Daoy (cell line): ENCODE data around the gene SYT7. TPM values are rescaled to one million over a fixed set of nuclear protein-coding genes. Genes with fewer than 3 reads are reported as not detected.

Source experiments
- DNase-seq: peaks from one replicate; pipeline ENCODE4 v3.0.0-alpha.2; 2015; ENCODE audit warnings: low read depth
- total RNA-seq: library from RNA; depleted of rRNA; stranded (reverse); fragments of >200 nt; shearing (Covaris generic); gene quantifications from 2 replicates; pipeline ENCODE4 v1.2.3, GENCODE V29; 2014

The SYT7 gene
- total RNA-seq, 1 experiment from 2014 or later = 0.34 TPM

- peak; percentile 29 for DNase-seq
These were observed 27.3 kb downstream of the SYT7 start for GRCh38 chr11:61553373-61554171.

- DNase-seq = no peak
These were observed 28.7 kb downstream of the SYT7 start for GRCh38 chr11:61552108-61552635.

- peak; percentile 81 for DNase-seq
These were observed 29.2 kb downstream of the SYT7 start for GRCh38 chr11:61551634-61552033.

GRCh38 chr11:61550665-61551227 is 30.1 kb downstream of the SYT7 start:
- DNase-seq = no peak

- DNase-seq = no peak
These were observed 31.0 kb downstream of the SYT7 start for GRCh38 chr11:61549662-61550568.

- DNase-seq = no peak
These were observed 31.7 kb downstream of the SYT7 start for GRCh38 chr11:61549177-61549576.

- no peak for DNase-seq
These were observed 33.6 kb downstream of the SYT7 start for GRCh38 chr11:61547246-61547645.

GRCh38 chr11:61546663-61547062 is 34.2 kb downstream of the SYT7 start:
- DNase-seq = no peak

GRCh38 chr11:61545921-61546320 is 35.0 kb downstream of the SYT7 start:
- no peak for DNase-seq

- no peak for DNase-seq
These were observed 35.5 kb downstream of the SYT7 start for GRCh38 chr11:61545341-61545740.

- no peak for DNase-seq
These were observed 36.4 kb downstream of the SYT7 start for GRCh38 chr11:61544466-61544865.

GRCh38 chr11:61543606-61544306 is 37.1 kb downstream of the SYT7 start:
- DNase-seq = peak; percentile 41

GRCh38 chr11:61542705-61543104 is 38.2 kb downstream of the SYT7 start:
- DNase-seq = no peak

GRCh38 chr11:61542024-61542461 is 38.8 kb downstream of the SYT7 start:
- no peak for DNase-seq

- peak; percentile 37 for DNase-seq
These were observed 39.3 kb downstream of the SYT7 start for GRCh38 chr11:61541598-61541997.

- DNase-seq = no peak
These were observed 40.3 kb downstream of the SYT7 start for GRCh38 chr11:61540528-61540927.

GRCh38 chr11:61539831-61540357 is 41.0 kb downstream of the SYT7 start:
- no peak for DNase-seq

- DNase-seq = no peak
These were observed 41.9 kb downstream of the SYT7 start for GRCh38 chr11:61539006-61539405.

- DNase-seq = no peak
These were observed 42.3 kb downstream of the SYT7 start for GRCh38 chr11:61538636-61538961.

GRCh38 chr11:61537326-61537725 is 43.5 kb downstream of the SYT7 start:
- no peak for DNase-seq

- no peak for DNase-seq
These were observed 44.1 kb downstream of the SYT7 start for GRCh38 chr11:61536676-61537270.
